ENCODE results near the gene HYKK.
"Not testable (repeated sequence)": the region's sequence is repeated elsewhere in the genome, so short reads cannot be mapped to it uniquely, and the experiment has no call there.

Gene HYKK, protein sequence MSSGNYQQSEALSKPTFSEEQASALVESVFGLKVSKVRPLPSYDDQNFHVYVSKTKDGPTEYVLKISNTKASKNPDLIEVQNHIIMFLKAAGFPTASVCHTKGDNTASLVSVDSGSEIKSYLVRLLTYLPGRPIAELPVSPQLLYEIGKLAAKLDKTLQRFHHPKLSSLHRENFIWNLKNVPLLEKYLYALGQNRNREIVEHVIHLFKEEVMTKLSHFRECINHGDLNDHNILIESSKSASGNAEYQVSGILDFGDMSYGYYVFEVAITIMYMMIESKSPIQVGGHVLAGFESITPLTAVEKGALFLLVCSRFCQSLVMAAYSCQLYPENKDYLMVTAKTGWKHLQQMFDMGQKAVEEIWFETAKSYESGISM

DNA sequence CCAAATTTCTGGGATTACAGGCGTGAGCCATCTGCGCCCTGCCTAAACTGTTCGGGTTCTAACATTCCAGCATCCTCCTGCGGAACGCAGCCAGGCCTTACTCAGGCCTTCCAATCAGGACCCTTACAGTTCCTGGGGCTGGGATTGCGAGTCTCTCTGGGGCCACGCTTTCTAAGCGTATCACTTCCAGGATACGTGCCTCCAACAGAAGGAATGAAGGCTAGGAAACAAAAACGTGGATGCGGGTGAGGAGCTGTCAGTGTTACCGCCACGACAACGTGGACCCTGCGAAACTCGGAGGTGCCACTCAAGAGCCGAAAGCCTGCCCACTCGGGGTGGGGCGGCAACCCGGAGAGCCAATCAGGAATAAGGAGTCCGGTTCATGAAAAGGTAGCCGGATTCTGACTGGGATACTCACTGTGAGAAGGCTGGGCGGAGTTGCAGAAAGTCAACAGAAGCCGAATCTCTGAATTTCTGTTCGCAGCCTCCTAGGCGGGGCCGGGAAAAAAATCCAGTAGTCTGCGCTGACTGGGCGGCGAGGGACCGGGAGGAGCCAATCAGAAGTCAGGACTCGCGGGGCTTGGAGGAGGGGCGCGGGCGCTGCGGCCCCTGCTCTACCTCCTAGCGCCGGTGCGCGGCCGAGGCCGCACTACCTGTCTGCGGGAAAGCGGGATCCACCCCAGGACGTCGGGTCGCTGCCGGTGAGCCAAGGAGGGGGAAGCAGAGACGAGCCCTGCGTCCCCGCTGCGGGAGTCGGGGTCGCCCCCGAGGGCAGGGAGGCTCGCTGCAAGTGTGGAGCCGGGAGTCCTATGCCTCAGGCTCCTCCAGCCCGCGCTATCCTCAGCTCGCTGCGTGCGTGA is at the start of gene HYKK:
Gene HYKK, plus strand, starts transcription at position 607 of the 860 bp plus-strand sequence. CDS start 5,512 bp downstream, outside the sequence.
- DNase-seq, result peak; percentile 60 to 68

DNA sequence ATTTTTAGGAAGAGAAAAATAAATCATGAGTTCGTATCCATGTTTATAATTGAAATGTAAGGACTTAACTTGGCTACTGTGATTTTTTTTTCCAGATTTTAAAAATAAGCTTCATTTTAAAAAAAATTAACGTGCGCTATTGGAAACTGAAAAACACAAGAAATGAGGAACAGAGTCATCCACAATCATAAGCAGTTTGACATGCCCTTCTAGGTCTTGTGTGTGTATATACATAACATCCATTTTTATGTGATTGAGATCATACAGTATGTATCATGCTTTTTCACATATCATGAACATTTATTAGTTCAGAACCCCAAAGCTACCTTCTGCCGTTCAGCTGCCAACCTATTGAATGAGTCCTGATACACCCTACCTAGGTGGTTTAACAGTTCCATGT is 46.6 kb upstream of the HYKK start:
- no peak for DNase-seq

DNA sequence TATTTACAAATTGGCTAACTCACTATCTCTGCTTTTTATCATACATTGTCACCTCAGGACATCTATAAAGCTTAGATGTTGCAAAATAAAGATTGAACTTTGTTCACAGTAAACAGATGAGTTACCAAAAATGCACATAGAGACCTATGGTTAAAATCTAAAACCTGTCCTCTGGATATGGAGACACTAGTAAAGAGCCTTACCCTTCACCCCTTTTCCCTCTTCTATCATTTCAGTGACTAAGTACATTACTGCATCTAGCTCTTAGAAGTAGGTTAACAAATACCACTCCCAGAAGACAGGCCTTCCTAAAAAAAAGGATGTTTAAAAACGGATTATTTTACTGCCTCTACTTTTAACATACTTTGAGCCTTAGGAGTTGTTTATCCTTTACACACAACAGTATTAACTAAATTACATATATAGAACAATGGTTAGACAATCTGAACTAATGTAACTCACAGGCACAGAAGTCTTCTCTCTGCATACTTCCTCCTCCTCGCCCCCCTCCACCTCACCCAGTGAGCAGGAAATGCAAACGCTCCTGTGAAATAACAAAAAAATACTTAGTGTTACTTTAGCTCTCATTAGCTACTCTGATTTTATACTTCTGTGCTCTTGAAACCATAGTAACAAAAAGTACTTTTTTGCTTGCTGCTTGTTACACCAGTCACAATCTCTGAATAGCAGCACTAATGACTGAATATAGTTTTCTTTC is 46.0 kb upstream of the HYKK start:
- DNase-seq, result no peak

DNA sequence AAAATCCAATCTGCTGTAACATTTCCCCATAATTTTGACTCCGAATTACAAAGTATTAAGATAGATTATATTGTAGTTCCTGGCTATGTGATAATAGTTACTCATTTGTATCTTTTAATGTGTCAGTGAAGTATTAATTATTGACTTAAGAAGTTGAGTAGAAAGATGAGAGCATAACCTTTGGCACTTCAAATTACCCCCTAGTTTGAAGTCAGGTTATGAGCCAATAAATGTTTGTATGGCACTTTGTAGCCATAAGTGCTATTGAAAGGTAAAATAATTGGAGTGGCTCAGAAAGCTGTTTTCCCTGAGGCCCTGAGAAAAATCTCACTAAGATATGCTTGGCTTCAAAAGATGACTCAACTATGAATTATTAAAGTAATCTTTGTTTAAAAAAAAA is 38.3 kb upstream of the HYKK start:
- no peak for DNase-seq

DNA sequence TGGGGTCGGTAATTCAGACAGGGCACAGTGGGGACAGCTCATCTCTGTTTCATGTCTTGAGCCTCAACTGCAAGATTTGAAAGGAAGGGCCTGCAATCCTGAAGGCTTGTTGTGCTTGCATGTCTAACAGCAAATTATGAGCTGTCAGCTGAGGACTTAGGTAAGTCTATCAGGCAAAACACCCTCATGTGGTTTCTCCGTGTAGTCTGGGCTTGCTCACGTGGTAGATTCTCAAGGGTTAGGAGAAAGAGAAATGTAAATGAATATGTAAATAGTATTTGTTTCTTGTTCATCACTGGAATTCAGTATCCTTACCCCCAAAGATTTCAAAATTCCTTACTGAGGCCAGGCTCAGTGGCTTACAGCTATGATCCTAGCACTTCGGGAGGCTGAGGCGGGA is 30.1 kb upstream of the HYKK start:
- no peak for DNase-seq

DNA sequence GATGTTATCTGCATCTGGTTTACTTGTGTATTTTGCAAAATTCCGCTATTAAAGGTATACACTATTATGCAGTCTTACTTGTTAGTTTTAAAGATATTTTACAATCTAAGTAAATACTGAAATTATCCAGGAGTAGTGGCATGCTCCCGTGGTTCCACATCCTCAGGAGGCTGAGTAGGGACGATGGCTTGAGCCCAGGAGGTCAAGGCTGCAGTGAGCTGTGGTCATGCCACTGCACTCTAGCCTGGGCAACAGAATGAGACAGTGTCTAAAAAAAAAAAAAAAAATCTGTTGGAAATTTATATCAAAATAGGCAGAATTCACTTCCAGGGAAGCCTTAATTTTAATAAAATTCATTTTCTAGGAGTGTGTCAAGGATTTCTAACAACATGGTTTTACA is 27.7 kb upstream of the HYKK start:
- DNase-seq, result no peak

DNA sequence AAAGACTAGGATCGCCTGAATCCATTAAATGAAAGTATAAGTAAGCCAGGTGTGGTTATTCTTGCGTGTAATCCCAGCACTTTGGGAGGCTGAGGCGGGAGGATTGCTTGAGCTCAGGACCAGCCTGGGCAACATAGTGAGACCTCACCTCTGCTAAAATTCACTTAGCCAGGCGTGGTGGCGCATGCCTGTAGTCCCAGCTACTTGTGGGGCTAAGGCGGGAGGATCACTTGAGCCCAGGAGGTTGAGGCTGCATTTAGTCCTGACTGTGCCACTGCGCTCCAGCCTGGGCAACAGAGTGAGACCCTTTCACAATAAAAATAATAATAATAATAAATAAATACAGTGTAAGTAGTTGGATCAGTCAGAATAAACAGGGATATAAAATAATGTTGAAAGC is 25.5 kb upstream of the HYKK start:
- DNase-seq, result no peak

DNA sequence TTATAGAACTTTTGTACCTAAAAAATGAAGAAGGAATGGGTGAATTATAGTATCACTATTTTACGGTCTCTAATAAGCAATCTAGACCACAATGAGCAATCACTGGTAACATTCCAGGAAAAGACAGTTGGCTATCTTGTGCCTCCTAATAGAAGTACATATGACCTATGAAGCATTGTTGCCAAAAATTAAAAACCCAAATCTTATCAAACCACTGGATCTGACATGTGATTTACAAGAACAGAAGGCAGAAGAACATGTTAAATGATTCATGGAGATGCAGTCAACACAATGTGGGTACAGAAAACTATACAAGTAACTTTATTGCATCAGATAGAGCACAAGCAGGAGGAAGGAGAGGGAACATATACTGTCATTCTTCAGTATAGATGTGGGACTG is 14.5 kb upstream of the HYKK start:
- DNase-seq, result no peak

DNA sequence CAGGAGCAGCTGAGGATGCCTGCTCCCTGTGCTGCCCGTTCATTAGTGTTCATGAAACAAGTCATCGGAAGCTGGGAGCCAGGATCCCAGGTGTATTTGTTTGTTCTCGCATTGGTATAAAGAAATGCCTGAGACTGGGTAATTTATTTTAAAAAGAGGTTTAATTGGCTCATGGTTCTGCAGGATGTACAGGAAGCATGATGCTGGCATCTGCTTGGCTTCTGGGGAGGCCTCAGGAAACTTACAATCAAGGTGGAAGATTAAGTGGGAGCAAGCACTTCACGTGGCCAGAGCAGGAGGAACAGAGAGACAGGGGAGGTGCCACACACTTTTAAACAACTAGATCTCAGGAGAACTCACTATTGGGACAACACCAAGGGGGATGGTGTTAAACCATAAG is 5.5 kb upstream of the HYKK start:
- no peak for DNase-seq

DNA sequence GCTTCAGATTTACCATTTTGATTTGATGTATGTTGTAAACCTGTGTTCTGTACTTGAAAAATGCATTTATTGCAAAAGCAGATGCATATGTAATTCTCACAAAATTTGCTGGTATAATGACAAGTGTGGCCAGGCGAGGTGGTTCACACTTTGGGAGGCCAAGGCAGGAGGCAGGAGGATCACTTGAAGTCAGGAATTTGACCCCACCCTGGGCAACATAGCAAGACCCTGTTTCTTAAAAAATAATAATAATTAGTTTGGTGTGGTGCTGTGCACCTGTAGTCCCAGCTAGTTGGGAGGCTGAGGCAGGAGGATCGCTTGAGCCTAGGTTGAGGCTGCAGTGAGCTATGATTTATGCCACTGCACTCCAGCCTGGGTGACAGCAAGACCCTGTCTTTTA is 4.7 kb upstream of the HYKK start:
- no peak for DNase-seq

DNA sequence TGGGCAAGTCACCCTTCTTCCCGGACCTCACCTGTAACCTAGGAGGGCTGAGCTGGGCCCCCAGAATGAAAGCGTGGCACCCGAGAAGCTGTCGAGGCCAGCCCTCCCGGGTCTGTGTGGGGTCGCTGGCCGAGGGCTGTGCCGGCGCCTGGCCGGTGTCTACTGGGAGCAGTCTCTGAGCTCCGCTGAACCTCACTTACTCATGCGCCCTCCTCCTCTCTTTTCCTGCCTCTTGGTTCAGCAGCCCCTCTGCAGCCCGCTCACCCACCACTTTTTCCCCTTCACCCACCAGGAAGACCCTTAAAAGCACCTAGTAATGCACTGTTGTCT is 419 bp downstream of the HYKK start:
- no peak for DNase-seq

DNA sequence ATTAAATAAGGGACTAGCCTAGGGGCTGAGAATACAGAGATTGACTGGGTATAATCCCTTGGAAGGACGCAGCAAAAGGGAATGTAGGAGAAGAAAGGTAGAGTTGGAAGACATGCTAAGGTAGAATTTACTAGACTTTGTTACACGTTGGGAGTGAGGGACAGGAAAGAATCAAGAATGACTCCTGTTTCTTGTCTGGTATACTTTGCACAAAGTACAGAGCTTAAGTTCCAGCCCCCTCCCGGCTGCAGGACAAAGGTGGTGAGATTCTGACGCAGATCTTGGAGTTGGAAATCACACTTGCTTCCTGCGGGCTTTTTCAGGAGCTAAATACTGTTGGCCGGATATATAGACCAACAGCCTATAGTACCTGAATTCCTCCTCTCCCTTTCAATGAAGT is 895 bp downstream of the HYKK start:
- no peak for DNase-seq

DNA sequence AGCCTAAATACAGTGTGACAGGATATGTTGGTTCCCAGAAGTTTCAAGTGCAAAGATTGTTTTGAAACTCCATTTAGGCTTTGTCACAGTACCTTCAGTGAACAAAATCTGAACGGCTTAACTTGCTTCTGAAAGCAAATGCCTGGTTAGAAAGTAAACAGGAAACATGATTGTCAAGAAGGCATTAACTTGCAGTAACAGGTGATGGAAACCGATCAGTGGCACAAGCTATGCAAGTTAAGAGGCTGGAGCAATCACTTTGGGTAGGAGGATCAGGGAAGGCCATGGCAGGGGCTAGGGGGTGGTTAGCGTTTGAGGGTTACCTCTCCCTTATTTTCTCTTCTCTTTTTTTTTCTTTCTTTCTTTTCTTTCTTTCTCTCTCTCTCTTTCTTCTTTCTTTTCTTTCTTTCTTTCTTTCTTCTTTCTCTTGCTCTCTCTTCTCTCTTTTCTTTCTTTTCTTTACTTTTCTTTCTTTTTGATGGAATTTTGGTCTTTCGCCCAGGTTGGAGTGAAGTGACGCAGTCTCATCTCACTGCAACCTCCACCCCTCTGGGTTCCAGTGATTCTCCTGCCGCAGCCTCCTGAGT is 2.4 kb downstream of the HYKK start:
- DNase-seq, result no peak

DNA sequence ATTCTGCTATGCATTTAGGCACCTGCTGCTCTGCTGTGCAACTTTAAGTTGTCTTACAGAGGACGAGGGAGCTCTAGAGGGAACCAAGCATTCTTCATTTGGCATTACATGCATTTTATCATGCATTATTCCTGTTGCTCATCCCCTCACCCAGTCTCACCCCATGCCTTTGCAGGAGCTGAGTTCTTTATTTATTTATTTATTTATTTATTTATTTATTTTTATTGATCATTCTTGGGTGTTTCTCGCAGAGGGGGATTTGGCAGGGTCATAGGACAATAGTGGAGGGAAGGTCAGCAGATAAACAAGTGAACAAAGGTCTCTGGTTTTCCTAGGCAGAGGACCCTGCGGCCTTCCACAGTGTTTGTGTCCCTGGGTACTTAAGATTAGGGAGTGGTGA is 12.7 kb downstream of the HYKK start:
- not testable (repeated sequence) for DNase-seq

DNA sequence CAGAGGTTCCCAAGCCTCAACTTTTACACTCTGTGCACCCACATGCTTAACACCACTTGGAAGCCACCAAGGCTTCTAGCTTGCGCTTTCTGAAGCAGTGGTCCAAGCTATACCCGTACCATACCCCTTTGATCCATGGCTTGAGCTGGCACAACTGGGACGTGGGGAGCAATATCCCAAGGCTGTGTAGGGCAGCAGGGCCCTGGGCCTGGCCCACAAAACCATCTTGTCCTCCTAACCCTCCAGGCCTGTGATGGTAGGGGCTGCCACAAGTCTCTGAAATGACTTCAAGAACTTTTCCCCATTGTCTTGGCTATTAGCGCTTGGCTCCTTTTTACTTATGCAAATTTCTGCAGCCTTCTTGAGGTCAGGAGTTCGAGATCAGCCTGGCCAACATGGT is 16.9 kb downstream of the HYKK start:
- DNase-seq, result no peak

DNA sequence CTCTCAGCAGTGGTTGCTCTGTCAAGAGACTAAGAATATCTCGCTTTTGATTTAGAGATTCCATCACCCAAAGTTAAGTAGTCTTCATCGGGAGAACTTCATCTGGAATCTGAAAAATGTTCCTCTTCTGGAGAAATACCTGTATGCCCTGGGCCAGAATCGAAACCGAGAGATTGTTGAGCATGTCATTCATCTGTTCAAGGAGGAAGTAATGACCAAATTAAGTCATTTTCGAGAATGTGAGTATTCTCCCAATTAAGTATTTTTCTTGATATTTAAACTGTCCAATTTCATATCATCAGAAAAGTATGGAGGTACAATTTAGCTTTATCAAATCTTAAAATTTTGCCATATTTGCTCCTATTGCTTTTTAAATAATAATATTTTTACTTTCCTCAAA is 19.9 kb downstream of the HYKK start:
- no peak for DNase-seq

DNA sequence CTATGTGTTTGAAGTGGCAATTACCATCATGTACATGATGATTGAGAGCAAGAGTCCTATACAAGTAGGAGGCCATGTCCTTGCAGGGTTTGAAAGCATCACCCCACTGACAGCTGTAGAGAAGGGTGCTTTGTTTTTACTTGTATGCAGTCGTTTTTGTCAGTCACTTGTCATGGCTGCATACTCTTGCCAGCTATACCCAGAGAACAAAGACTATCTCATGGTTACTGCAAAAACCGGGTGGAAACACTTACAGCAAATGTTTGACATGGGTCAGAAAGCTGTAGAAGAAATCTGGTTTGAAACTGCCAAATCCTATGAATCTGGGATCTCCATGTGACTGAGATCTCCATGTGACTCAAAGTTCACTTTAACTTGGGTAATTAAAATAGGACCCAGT is 26.0 kb downstream of the HYKK start:
- no peak for DNase-seq

DNA sequence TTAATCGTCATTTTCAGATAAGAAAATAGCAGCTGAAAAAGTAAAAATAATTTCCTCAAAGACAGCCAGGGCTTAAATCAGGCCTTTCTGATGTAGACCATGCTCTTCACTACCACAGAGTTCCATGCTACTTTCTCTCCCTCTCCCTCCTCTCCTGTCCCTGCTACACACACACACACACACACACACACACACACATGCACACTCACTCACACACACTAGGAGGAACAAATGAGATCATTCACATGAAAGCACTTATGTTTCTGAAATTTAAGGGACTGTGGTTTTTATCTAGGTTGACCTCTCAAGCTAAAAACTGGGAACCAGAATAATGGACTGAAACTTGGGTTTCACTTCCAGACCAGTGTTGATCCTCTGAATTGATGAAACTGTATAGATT is 28.8 kb downstream of the HYKK start:
- DNase-seq, result no peak

DNA sequence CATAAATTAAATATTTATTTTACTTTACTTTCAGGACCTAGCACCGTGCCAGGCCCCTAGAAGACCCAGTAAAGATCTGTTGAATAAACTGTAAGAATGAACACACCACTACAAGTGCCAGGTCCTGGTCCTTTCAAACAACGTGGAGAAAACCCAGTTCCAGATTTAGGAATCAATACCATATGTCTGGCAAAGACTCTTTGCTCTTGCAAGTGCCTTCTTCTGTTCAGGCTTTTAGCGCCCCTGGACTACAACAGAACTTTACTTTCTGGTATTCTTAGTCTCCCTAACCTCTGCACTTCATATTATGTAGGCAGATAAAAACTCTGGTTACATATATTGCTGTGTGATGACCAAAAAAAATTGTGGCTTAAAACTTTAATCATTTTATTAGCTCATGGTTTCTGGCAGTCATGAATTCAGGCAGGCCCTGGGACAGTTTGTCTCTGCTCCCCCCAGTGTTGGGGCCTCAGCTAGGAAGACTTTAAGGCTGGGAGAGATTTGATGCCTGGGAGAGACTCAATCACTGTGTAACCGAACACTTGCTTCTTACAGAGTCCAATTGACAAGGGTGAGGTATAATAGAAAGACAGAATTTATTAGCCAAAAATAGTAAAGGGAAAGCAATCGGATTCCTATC is 30.0 kb downstream of the HYKK start:
- no peak for DNase-seq

DNA sequence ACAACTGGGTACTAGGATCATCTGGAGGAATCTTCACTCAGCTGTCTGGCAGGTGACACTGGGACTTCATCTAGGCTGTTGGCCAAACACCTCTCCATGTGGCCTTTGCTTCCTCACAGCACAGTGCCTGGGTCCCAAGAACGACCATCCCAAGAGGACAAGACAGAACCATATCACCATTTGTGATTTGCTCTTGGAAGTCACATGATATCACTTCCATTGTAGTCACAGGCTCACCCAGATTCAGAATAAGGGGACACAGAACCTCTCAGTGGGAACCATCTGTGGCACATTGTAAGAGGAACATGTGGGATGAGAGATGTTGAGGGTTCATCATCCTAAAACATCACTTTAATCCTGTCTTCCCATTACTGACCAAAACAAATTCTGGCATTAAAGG is 31.0 kb downstream of the HYKK start:
- no peak for DNase-seq

DNA sequence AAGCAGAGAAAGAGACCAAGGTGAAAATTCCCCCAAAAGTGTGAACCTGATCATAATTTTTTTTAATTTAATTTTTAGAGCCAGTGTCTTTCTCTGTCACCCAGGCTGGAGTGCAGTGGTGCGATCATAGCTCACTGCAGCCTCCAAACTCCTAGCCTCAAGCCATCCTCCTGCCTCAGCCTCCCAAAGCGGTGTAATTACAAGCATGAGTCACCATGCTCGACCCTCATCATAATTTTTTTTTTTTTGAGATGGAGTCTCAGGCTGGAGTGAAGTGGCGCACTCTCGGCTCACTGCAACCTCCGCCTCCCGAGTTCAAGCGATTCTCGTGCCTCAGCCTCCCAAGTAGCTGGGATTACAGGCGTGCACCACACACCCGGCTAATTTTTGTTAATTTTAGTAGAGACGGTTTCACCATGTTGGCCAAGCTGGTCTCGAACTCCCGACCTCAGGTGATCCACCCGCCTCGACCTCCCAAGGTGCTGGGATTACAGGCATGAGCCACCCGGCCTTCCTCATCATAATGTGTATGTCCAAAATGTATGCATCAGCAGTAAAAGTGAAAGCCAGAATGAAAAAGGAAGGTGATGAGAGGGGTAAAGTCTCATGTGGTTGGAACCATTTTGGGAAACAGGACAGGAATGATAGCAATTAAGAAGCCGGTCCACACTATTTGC is 32.2 kb downstream of the HYKK start:
- peak in 1 of 2 experiments; percentile 66 for DNase-seq

DNA sequence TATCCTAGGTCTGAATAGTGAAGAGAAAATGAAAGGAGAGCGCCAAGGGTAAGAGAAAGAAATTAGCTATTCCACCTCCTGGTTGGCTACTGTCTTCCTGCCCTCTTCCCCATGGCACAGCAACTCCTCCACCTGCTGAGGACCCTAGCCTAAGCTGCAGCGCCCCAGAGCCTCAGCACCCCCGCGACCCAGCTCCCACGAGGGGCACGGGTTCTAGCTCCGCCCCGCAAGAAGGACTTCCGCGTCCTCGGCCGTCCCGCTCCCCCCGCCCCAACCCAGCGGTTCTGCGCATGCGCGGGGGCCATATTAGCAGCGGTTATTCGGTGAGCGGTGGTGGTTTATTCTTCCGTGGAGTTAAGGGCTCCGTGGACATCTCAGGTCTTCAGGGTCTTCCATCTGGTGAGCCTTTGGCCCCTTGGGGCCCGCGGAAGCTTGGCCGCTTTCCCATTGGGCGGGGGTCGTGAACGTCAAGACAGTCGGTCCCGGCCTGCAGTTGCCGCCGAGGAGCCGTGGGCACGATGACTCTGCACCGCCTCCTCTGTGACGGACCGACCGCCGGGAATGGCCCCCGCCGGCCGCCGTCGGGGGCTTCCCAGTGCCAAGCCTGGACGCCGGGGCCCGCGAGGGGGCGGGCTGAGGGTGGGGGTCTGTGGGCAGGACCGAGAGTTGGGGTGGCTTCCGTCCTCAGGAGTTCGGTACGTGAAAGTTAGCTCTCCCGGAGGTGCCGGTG is 32.9 kb downstream of the HYKK start, which contains the start of gene PSMA4:
Gene PSMA4, plus strand, starts transcription at position 304 of the 730 bp plus-strand sequence. CDS start 1,484 bp downstream, outside the sequence.
- DNase-seq, result peak; percentile 75 to 76
